HCT116 (cell line): ENCODE measurements around the gene LHX3. TPM values are rescaled to one million over a fixed set of nuclear protein-coding genes. Genes with fewer than 3 reads are reported as not detected.

Source experiments
- ATAC-seq: fragments of 200-7000 bp; cut with Tn5 transposase; 2 replicates; pipeline ENCODE4 v1.9.1; 2020; ENCODE audit warnings: mild to moderate bottlenecking, moderate library complexity
- BruUV-seq: library from RNA; stranded (reverse); fragments of 400-500 nt; replicated peaks from 2 replicates; lab custom pipeline; 2021; lab: Mats Ljungman, UMichigan
- CTCF ChIA-PET: fragments of 300-600 bp; sonication (Branson Sonifier 250); formaldehyde crosslinking; loops from one replicate; lab custom pipeline; 2021; ENCODE audit warnings: antibody characterized with exemption; lab: Charles Lee
- POLR2A ChIA-PET: fragments of 300-600, 350-600 bp; sonication (Branson Sonifier 250); formaldehyde crosslinking; loops from one replicate; lab custom pipeline; 2021; ENCODE audit warnings: antibody characterized with exemption; lab: Charles Lee
- RAD21 ChIA-PET, 2 experiments: fragments of 300-600 bp; sonication (Branson Sonifier 250); formaldehyde crosslinking; loops; one replicate each; lab custom pipeline; 2023; ENCODE audit warnings: low total read pairs in 2 of 2; ENCODE audit not compliant: uncharacterized antibody in 2 of 2, unreplicated experiment in 2 of 2, low non-redundant PET in 1 of 2; lab: Charles Lee
- DNase-seq: peaks from one replicate; pipeline ENCODE4 v3.0.0-alpha.2; 2010; ENCODE audit warnings: low read depth, low spot score
- H2AFZ ChIP-seq: fragments of 200-600 bp; shearing (Covaris generic), sonication (generic); 2 replicates; pipeline ENCODE4 v1.6.1; 2017; ENCODE audit warnings: low read depth, mixed run types, mixed read lengths, antibody characterized with exemption, low read length; ENCODE audit not compliant: poor library complexity, severe bottlenecking
- H3K27ac ChIP-seq: 2 replicates; pipeline ENCODE4 v1.5.1; 2012; ENCODE audit warnings: low read depth, low read length
- H3K27me3 ChIP-seq: fragments of 200-600 bp; sonication (generic); 2 replicates; pipeline ENCODE4 v1.6.1; 2016; ENCODE audit warnings: mixed run types, low read length, mixed read lengths; ENCODE audit not compliant: insufficient read depth
- H3K36me3 ChIP-seq, 2 experiments: fragments of 200-500 bp in 1 of 2; fragments of 200-600 bp in 1 of 2; sonication (Bioruptor generic) in 1 of 2; sonication (generic) in 1 of 2; 2 replicates each; pipeline versions ENCODE4 v1.5.1 to v1.6.1; 2014 to 2016; ENCODE audit warnings: low read length in 2 of 2, inconsistent platforms in 1 of 2, mixed read lengths in 1 of 2, mixed run types in 1 of 2; ENCODE audit not compliant: insufficient read depth in 2 of 2, control insufficient read depth in 1 of 2
- H3K4me1 ChIP-seq, 2 experiments: fragments of 200-600 bp in 1 of 2; sonication (generic) in 1 of 2; 2 replicates each; pipeline versions ENCODE4 v1.5.1 to v1.6.1; 2012 to 2017; ENCODE audit warnings: low read length in 2 of 2, inconsistent platforms in 1 of 2, mild to moderate bottlenecking in 1 of 2, mixed read lengths in 1 of 2, mixed run types in 1 of 2, moderate library complexity in 1 of 2; ENCODE audit not compliant: insufficient read depth in 2 of 2, control insufficient read depth in 1 of 2
- H3K4me2 ChIP-seq: fragments of 200-600 bp; sonication (generic); 2 replicates; pipeline ENCODE4 v1.6.1; 2017; ENCODE audit warnings: mixed run types, low read length, mixed read lengths
- H3K4me3 ChIP-seq, 2 experiments: fragments of 200-600 bp in 1 of 2; sonication (generic) in 1 of 2; replicated peaks in 1 of 2; 2 replicates each; pipeline ENCODE4 v1.5.1; 2011 to 2016; ENCODE audit warnings: low read length in 2 of 2, control low read depth in 1 of 2, low read depth in 1 of 2, mild to moderate bottlenecking in 1 of 2, mixed read lengths in 1 of 2, mixed run types in 1 of 2
- H3K79me2 ChIP-seq: fragments of 200-600 bp; sonication (generic); 2 replicates; pipeline ENCODE4 v1.6.1; 2017; ENCODE audit warnings: mild to moderate bottlenecking, mixed run types, low read length, moderate library complexity, mixed read lengths; ENCODE audit not compliant: insufficient read depth
- H3K9ac ChIP-seq: fragments of 200-600 bp; sonication (generic); 2 replicates; pipeline ENCODE4 v1.6.1; 2016; ENCODE audit warnings: low read length, mixed read lengths
- H3K9me2 ChIP-seq: fragments of 200-600 bp; sonication (generic), shearing (Covaris generic); 2 replicates; pipeline ENCODE4 v1.6.1; 2017; ENCODE audit warnings: mixed run types, mild to moderate bottlenecking, moderate library complexity; ENCODE audit not compliant: insufficient read depth
- H3K9me3 ChIP-seq, 2 experiments: fragments of 200-500 bp in 1 of 2; fragments of 200-600 bp in 1 of 2; sonication (Bioruptor generic) in 1 of 2; sonication (generic) in 1 of 2; 2 replicates each; pipeline ENCODE4 v1.6.1; 2014 to 2017; ENCODE audit warnings: low read length in 2 of 2, mixed read lengths in 2 of 2, inconsistent platforms in 1 of 2, low read depth in 1 of 2, mild to moderate bottlenecking in 1 of 2, mixed run types in 1 of 2, moderate library complexity in 1 of 2; ENCODE audit not compliant: control insufficient read depth in 1 of 2, insufficient read depth in 1 of 2
- H4K20me1 ChIP-seq: fragments of 200-600 bp; sonication (generic), shearing (Covaris generic); 2 replicates; pipeline ENCODE4 v1.6.1; 2017; ENCODE audit warnings: mixed run types, mild to moderate bottlenecking, moderate library complexity; ENCODE audit not compliant: insufficient read depth
- CEBPB ChIP-seq: IDR thresholded peaks from 2 replicates; pipeline ENCODE4 v1.6.1; 2012; ENCODE audit warnings: low read depth
- ELF1 ChIP-seq: IDR thresholded peaks from 2 replicates; pipeline ENCODE4 v1.6.1; 2012; ENCODE audit warnings: low read depth, borderline replicate concordance
- JUND ChIP-seq: IDR thresholded peaks from 2 replicates; pipeline ENCODE4 v1.6.1; 2012
- TCF7L2 ChIP-seq: IDR thresholded peaks from 2 replicates; pipeline ENCODE4 v1.7.0; 2011; ENCODE audit warnings: borderline replicate concordance, inconsistent platforms; ENCODE audit not compliant: insufficient read depth, insufficient read length; ENCODE audit errors: extremely low read depth
- intact Hi-C: fragments of 100-400 bp; cut with micrococcal nuclease; formaldehyde crosslinking; loops from 2 replicates; pipeline ENCODE4 v1.10.0; 2022
- total RNA-seq: library from RNA; stranded (reverse); gene quantifications from one replicate; pipeline ENCODE4 v1.2.1, GENCODE V29; 2021; ENCODE audit not compliant: unreplicated experiment
- TF ChIP-seq, protein P1 (sequence below), 3 experiments: fragments of 200-600 bp in 1 of 3; sonication (generic) in 1 of 3; IDR thresholded peaks in 2 of 3; conservative IDR thresholded peaks in 1 of 3; 2 replicates each; pipeline ENCODE4 v1.5.1; 2012 to 2017; ENCODE audit warnings: low read depth in 2 of 3, low read length in 2 of 3, antibody characterized with exemption in 1 of 3, borderline replicate concordance in 1 of 3, control low read depth in 1 of 3, mild to moderate bottlenecking in 1 of 3, mixed read lengths in 1 of 3, mixed run types in 1 of 3, moderate library complexity in 1 of 3; ENCODE audit not compliant: insufficient read depth in 1 of 3

Gene LHX3
- total RNA-seq, 1 experiment from 2014 or later, result not detected

DNA sequence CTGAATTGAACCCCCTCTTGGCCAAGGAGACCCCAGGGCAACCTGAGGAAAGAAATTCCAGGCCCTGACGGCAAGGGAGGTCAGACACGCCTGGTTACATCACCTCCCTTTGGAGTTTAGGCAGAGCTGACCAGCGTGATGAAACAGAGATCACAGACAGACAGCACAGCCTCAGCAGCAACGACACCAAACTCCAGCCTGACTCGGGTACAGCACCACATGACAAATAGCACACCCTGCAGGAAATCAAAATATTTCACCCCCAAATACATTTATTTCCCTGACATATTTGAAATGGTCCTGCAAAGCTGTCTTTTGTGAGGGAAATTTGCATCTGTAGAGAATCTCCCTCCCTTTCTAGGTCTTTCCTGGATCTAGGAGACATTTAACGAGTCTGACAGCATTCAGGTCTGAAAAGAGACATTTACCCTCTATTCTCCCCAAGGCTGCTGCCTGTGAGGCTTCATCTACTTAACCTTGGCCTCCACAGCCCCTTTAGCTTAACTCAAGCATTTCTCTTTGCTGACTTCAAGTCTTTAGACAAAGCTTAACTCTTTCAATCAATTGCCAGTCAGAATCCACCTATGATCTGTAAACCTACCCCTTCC, 38.1 kb upstream of the LHX3 start:
- Histone ChIP-seq H3K9me3 (no peaks in the 10 kb centered on the region), H4K20me1 (peaks cover 7% of the 10 kb centered on the region; the same call in 1 of the 2 replicates), H3K4me2 (no peak overlapping the region), H3K4me3 (no peak overlapping the region), H3K27me3 (no peaks in the 10 kb centered on the region), H3K4me1 (peaks cover 16 to 24% of the 10 kb centered on the region in 2 experiments), H3K36me3 (peaks cover 0 to 13% of the 10 kb centered on the region in 2 experiments; a peak in 1 of 4 replicates), H3K27ac (no peak overlapping the region), H3K79me2 (peaks cover 74% of the 10 kb centered on the region), H3K9ac (no peak overlapping the region), H2AFZ (no peak overlapping the region), H3K9me2 (no peaks in the 10 kb centered on the region)
- RAD21 ChIA-PET, result no interaction called here
- intact Hi-C loops, result no loop called here
- TF ChIP-seq, protein P1, sequence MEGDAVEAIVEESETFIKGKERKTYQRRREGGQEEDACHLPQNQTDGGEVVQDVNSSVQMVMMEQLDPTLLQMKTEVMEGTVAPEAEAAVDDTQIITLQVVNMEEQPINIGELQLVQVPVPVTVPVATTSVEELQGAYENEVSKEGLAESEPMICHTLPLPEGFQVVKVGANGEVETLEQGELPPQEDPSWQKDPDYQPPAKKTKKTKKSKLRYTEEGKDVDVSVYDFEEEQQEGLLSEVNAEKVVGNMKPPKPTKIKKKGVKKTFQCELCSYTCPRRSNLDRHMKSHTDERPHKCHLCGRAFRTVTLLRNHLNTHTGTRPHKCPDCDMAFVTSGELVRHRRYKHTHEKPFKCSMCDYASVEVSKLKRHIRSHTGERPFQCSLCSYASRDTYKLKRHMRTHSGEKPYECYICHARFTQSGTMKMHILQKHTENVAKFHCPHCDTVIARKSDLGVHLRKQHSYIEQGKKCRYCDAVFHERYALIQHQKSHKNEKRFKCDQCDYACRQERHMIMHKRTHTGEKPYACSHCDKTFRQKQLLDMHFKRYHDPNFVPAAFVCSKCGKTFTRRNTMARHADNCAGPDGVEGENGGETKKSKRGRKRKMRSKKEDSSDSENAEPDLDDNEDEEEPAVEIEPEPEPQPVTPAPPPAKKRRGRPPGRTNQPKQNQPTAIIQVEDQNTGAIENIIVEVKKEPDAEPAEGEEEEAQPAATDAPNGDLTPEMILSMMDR (IDR thresholded peaks at IDR 0.05 in 2 of 3, conservative IDR thresholded peaks at IDR 0.05 in 1 of 3; ENCODE audit: borderline replicate concordance in 1 of 3, insufficient read depth in 1 of 3, low read depth in 2 of 3, low read length in 2 of 3), result peak in 1 of 3 experiments; percentile 17; a peak in 1 of 6 replicates
- TF ChIP-seq CEBPB, result no peak
- no peak for TF ChIP-seq JUND
- ATAC-seq (no peak), DNase-seq (no peak)
- POLR2A ChIA-PET, result interaction anchor here (1.4 kb wide), 1 partner anchor 24 kb away, joined by 3 read pairs; no protein-coding TSS in a partner anchor
- CTCF ChIA-PET, result no interaction called here
- no TSS peak for BruUV-seq

DNA sequence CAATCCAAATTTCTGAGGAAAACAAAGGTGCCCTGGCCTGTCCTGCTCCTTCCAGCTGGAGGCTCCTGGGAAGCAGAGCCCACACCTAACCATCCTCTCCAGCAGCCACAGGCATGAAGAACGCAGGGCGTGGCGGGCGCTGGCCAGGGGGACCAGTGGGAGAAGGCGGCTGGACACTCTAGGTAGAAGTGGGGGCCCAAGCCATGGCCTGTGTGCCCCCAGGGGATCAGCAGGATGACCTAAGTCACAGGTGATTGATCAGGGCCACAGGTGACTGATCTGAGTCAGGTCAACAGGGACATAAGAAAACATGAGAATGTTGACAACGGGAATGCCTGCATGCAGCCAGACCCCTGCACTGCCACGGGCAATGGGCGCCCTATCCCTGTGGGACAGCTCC, 37.3 kb upstream of the LHX3 start:
- no TSS peak for BruUV-seq

More for the DNA sequence above, 37.3 kb upstream of the LHX3 start:
- intact Hi-C loops, result no loop called here
- ATAC-seq (no peak), DNase-seq (no peak)
- no peak overlapping the region for H3K27ac ChIP-seq
- TF ChIP-seq TCF7L2 (no peak), ELF1 (no peak)
- H2AFZ ChIP-seq, result no peak overlapping the region
- H3K4me3 ChIP-seq, result no peak overlapping the region
- peaks cover 7% of the 10 kb centered on the region; the same call in 1 of the 2 replicates for H4K20me1 ChIP-seq
- peaks cover 16 to 24% of the 10 kb centered on the region in 2 experiments for H3K4me1 ChIP-seq
- ChIA-PET CTCF (no interaction called here), RAD21 (no interaction called here), POLR2A (interaction anchor here (1.4 kb wide), 1 partner anchor 25 kb away, joined by 3 read pairs; no protein-coding TSS in a partner anchor)
- no peaks in the 10 kb centered on the region for H3K9me3 ChIP-seq
- H3K36me3 ChIP-seq, result peaks cover 0 to 13% of the 10 kb centered on the region in 2 experiments; a peak in 1 of 4 replicates
- H3K9me2 ChIP-seq, result no peaks in the 10 kb centered on the region
- H3K79me2 ChIP-seq, result peaks cover 81% of the 10 kb centered on the region
- H3K27me3 ChIP-seq, result no peaks in the 10 kb centered on the region
- H3K4me2 ChIP-seq, result no peak overlapping the region
- no peak overlapping the region for H3K9ac ChIP-seq
